ENCODE results near the gene SOD2. TPM values are rescaled to one million over a fixed set of nuclear protein-coding genes. Genes with fewer than 3 reads are reported as not detected.

The SOD2 gene
- total RNA-seq, 6 donors from 2014 or later, result 116 to 478 (median 295) TPM

DNA sequence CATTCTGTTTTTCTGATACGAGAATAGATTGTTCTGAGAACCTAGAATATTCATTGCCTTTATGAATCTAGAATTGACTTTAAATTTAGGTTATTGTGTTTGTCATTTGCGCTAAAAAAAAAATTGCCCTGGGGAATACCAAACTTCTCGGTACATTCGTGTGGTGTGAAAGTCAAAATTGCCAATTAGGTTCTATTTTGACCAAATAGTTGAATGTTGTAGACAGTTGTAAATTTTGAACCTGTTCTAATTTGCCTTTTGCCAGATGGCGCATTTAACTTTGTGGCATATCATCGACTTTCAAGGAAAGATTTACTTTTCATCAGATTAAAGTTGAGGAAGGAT, 37.3 kb upstream of the SOD2 start:
- Histone ChIP-seq H3K9me3 (no peaks in the 10 kb centered on the region), H3K4me3 (peak overlapping the region in 1 of 4 donors; percentile 84), H3K27ac (peak overlapping the region in 1 of 4 donors; percentile 14), H3K36me3 (no peaks in the 10 kb centered on the region), H3K4me1 (peaks cover 43 to 68% (median 51%) of the 10 kb centered on the region in 4 donors), H3K27me3 (no peaks in the 10 kb centered on the region)
- 75 to 80% methylated on average over 6 of the region's 6 CpGs for WGBS, 2 donors
- no peak for ATAC-seq (ENCODE audit: low FRiP score in 2 of 2)
- no peak for DNase-seq
- TF ChIP-seq EP300 (IDR thresholded peaks at IDR 0.05) (no peak), POLR2A (IDR thresholded peaks at IDR 0.05) (no peak), POLR2AphosphoS5 (IDR thresholded peaks at IDR 0.05) (no peak)
- TF ChIP-seq, protein P1, sequence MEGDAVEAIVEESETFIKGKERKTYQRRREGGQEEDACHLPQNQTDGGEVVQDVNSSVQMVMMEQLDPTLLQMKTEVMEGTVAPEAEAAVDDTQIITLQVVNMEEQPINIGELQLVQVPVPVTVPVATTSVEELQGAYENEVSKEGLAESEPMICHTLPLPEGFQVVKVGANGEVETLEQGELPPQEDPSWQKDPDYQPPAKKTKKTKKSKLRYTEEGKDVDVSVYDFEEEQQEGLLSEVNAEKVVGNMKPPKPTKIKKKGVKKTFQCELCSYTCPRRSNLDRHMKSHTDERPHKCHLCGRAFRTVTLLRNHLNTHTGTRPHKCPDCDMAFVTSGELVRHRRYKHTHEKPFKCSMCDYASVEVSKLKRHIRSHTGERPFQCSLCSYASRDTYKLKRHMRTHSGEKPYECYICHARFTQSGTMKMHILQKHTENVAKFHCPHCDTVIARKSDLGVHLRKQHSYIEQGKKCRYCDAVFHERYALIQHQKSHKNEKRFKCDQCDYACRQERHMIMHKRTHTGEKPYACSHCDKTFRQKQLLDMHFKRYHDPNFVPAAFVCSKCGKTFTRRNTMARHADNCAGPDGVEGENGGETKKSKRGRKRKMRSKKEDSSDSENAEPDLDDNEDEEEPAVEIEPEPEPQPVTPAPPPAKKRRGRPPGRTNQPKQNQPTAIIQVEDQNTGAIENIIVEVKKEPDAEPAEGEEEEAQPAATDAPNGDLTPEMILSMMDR (IDR thresholded peaks at IDR 0.05), result no peak

DNA sequence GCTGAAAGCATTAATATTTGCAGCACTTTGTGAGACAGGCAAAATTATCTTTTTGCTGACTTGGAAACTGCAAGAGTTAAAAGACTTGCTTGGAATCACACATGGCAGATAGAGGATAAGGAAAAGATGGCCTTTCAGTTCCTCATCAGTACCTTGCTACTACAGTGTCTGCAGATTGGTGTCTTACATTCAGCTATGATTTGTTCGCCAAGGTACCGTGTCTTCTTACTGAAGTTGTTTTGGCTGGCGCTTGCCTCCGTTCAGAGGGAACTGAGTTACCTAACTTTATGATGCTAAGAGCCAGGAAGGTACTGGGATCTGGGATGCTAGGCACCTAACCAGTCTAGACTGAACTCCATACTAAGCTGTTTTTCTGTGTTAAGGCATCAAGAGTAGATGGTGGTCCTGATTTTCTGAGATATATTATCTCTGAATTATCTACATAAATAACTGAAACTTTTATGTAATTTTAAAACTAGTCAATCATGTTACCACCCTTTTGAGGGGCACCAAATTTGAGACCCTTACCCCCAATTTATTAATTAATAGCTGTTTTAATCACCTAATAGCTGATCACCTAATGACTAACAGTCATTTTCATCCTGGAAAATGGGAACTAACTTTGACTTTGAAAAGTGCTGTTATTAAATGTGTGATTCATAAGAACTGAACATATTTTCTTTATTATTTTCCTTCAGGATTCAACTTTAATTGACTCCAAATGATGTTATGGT, 36.7 kb upstream of the SOD2 start:
- Histone ChIP-seq H3K9me3 (no peaks in the 10 kb centered on the region), H3K4me3 (peak overlapping the region in 2 of 4 donors; percentile 84 to 85), H3K27ac (peak overlapping the region in 2 of 4 donors; percentile 30 to 99), H3K4me1 (peaks cover 42 to 69% (median 48%) of the 10 kb centered on the region in 4 donors), H3K36me3 (no peaks in the 10 kb centered on the region), H3K27me3 (no peaks in the 10 kb centered on the region)
- DNase-seq (no peak), ATAC-seq (ENCODE audit: low FRiP score in 2 of 2) (no peak)
- WGBS, 2 donors, result 41 to 53% methylated on average over 4 of the region's 4 CpGs
- TF ChIP-seq, protein P1 (IDR thresholded peaks at IDR 0.05), result no peak
- no peak for TF ChIP-seq POLR2A (IDR thresholded peaks at IDR 0.05)
- no peak for TF ChIP-seq EP300 (IDR thresholded peaks at IDR 0.05)
- TF ChIP-seq POLR2AphosphoS5 (IDR thresholded peaks at IDR 0.05), result no peak

DNA sequence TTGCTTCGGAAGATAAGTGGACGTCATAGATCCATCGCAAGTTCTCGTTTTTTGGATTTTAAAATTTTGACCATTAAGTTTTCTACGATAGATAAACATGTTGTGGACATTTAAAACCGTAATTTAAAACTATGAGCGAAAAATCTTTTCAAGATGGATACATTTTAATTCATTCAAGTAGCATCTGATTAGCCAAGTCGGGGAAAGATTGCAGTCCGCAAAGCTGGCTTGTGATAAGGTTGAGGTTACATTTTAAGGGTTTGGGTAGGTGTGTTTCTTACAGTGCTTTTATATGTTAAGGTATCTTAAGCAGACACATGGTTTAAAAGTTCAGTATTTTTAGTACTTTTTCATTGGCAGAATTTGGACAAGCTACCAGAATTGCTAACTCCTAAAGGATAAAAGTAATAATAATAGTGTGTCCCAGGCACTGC, 35.5 kb upstream of the SOD2 start:
- 3% methylated on average over 9 of the region's 9 CpGs for WGBS, 2 donors
- Histone ChIP-seq H3K4me1 (peaks cover 42 to 65% (median 48%) of the 10 kb centered on the region in 4 donors), H3K36me3 (no peaks in the 10 kb centered on the region), H3K27ac (peak overlapping the region; percentile 99 to 100 (median 100)), H3K27me3 (no peaks in the 10 kb centered on the region), H3K4me3 (peak overlapping the region; percentile 62 to 85 (median 78)), H3K9me3 (no peaks in the 10 kb centered on the region)
- no peak for ATAC-seq (ENCODE audit: low FRiP score in 2 of 2)
- DNase-seq, result no peak
- TF ChIP-seq, protein P1 (IDR thresholded peaks at IDR 0.05), result no peak
- TF ChIP-seq EP300 (IDR thresholded peaks at IDR 0.05), result no peak
- no peak for TF ChIP-seq POLR2A (IDR thresholded peaks at IDR 0.05)
- no peak for TF ChIP-seq POLR2AphosphoS5 (IDR thresholded peaks at IDR 0.05)

DNA sequence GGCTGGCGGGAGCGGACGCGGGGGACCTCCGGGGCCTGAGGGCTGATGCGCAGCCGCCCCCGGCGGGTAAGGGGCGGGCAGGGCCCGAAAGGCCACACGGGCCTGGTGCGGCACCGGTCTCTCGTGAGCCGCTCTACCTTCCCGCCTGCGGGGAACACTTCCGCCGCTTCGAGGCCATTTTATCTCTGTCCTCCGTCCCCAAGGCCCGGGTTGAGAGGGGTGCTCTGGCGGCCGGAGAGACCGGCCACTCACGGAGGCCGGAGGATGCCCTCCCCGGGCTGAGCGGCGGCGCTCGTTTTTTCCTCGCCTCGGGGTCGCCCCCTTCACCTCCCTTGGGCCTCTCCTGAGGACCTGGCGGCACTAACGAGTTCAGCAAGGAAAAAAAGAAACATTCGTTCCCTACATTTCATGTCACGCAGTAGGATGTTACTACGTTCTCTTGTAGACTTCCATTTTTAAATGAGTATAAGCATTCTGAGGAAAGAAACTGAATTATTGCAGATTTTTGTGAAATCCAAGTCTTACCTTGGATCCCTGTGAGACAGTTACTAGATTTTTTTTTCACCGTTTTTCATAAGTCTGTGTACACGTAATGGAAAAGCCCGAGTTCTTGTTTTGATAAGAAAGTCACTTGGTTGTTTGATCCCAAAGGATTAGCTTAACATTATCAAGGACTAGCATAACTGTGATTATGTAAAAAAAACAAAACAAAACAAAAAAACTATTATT, 34.8 kb upstream of the SOD2 start:
- Histone ChIP-seq H3K27ac (peak overlapping the region; percentile 99 to 100 (median 100)), H3K4me3 (peak overlapping the region; percentile 62 to 85 (median 78)), H3K36me3 (no peaks in the 10 kb centered on the region), H3K4me1 (peaks cover 41 to 60% (median 47%) of the 10 kb centered on the region in 4 donors), H3K9me3 (no peaks in the 10 kb centered on the region), H3K27me3 (no peaks in the 10 kb centered on the region)
- TF ChIP-seq, protein P1 (IDR thresholded peaks at IDR 0.05), result peak in 1 of 6 experiments; percentile 11
- TF ChIP-seq POLR2A (IDR thresholded peaks at IDR 0.05) (peak in 1 of 4 donors; percentile 6), EP300 (IDR thresholded peaks at IDR 0.05) (no peak), POLR2AphosphoS5 (IDR thresholded peaks at IDR 0.05) (peak in 1 of 2 donors; percentile 0)
- 0 to 1% methylated on average over 22 to 37 of the region's 44 CpGs for WGBS, 2 donors
- DNase-seq, result no peak
- ATAC-seq (ENCODE audit: low FRiP score in 2 of 2), result peak; percentile 23 to 70
